ENCODE results near the gene SHISA9. TPM values are rescaled to one million over a fixed set of nuclear protein-coding genes. Genes with fewer than 3 reads are reported as not detected.

The SHISA9 gene
- total RNA-seq, 2 donors from 2014 or later: 0.11 TPM; not detected in 1

DNA sequence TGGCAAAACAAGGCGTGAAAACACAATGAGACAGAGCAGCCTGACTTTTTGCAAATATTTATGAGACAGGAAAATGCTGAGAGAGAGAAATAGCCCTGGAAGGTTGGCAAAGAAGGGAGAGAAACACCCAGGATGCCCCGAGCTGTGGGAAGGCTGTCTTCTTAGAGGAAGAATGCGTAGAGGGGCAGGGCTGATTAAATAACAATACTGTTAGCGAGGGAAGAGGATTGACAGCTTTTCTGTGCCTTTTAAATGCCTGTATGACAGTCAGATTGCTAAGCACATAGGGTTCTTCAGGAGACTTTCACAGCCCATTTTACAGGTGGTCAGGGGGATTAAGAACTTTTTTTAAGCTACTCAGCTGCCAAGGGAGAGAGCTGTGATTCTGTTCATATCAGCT, 219.2 kb downstream of the SHISA9 start:
- ATAC-seq: no peak
- Mint-ChIP-seq H3K36me3 (no peaks in the 10 kb centered on the region), H3K27ac (no peak overlapping the region), H3K9me3 (no peaks in the 10 kb centered on the region), H3K4me1 (ENCODE audit: low read depth in 2 of 2) (no peaks in the 10 kb centered on the region), H3K4me3 (no peak overlapping the region), H3K27me3 (peaks cover 0 to 11% of the 10 kb centered on the region in 2 donors)
- DNase-seq (ENCODE audit: low spot score): no peak

DNA sequence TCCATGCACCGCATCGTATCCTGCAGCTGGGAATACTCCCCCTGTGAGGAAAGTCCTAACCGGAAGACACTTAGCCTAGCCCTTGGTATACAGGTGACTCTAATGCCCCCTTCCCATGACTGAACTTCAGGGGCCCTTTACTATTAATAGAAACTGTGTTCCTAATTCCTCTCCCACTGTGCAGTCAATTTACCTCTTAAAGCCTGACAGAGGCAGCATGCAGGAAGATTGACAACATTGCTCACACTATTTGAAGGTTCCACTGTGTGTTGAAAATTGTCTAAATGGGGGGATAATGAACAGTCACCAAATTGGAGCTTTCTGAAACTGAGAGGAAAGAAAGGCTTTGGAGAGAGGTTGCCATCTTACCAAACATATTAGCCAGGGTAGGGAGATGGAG, 222.6 kb downstream of the SHISA9 start:
- H3K4me3 Mint-ChIP-seq: no peak overlapping the region
- H3K9me3 Mint-ChIP-seq: no peaks in the 10 kb centered on the region
- DNase-seq (ENCODE audit: low spot score) (no peak), ATAC-seq (no peak)
- no peaks in the 10 kb centered on the region for H3K4me1 Mint-ChIP-seq (ENCODE audit: low read depth in 2 of 2)
- no peak overlapping the region for H3K27ac Mint-ChIP-seq
- H3K36me3 Mint-ChIP-seq: no peaks in the 10 kb centered on the region
- H3K27me3 Mint-ChIP-seq: peaks cover 0 to 11% of the 10 kb centered on the region in 2 donors

- H3K36me3 Mint-ChIP-seq: no peaks in the 10 kb centered on the region
- DNase-seq (ENCODE audit: low spot score): no peak
- peaks cover 3% of the 10 kb centered on the region for H3K9me3 Mint-ChIP-seq
- no peak overlapping the region for H3K4me3 Mint-ChIP-seq
- H3K27me3 Mint-ChIP-seq: no peaks in the 10 kb centered on the region
- H3K27ac Mint-ChIP-seq: no peak overlapping the region
- H3K4me1 Mint-ChIP-seq (ENCODE audit: low read depth in 2 of 2): no peaks in the 10 kb centered on the region
- ATAC-seq: no peak
Measured at GRCh38 chr16:13127144-13127543, 225.7 kb downstream of the SHISA9 start.

GRCh38 chr16:13130586-13130985, 229.2 kb downstream of the SHISA9 start:
- H3K9me3 Mint-ChIP-seq: peaks cover 14% of the 10 kb centered on the region
- no peaks in the 10 kb centered on the region for H3K36me3 Mint-ChIP-seq
- H3K4me3 Mint-ChIP-seq: no peak overlapping the region
- no peak for DNase-seq (ENCODE audit: low spot score)
- no peak for ATAC-seq
- H3K27ac Mint-ChIP-seq: no peak overlapping the region
- no peaks in the 10 kb centered on the region for H3K27me3 Mint-ChIP-seq
- H3K4me1 Mint-ChIP-seq (ENCODE audit: low read depth in 2 of 2): no peaks in the 10 kb centered on the region

- no peaks in the 10 kb centered on the region for H3K27me3 Mint-ChIP-seq
- DNase-seq (ENCODE audit: low spot score) (no peak), ATAC-seq (no peak)
- H3K27ac Mint-ChIP-seq: no peak overlapping the region
- peaks cover 19% of the 10 kb centered on the region for H3K9me3 Mint-ChIP-seq
- no peak overlapping the region for H3K4me3 Mint-ChIP-seq
- no peaks in the 10 kb centered on the region for H3K4me1 Mint-ChIP-seq (ENCODE audit: low read depth in 2 of 2)
- H3K36me3 Mint-ChIP-seq: no peaks in the 10 kb centered on the region
Measured at GRCh38 chr16:13134836-13135235, 233.4 kb downstream of the SHISA9 start.

DNA sequence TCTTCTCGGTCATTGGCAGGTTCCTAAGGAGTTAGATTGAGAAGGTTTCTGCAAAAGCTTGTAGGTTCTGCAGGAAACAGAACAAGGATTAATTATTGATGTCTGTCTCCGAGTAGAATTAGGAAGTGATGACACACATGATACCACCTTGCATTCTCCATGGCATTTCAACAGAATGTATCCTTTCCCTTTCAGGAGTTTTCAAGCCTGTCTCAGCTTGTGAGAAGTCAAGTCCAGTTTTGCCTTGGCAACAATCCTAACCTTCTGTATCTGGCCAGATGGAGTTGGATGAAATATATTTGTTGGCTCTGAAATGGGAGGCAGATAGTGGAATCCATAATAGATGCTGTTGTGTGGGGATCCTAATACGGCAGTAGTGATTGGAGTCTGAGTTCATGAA, 235.5 kb downstream of the SHISA9 start:
- Mint-ChIP-seq H3K4me1 (ENCODE audit: low read depth in 2 of 2) (no peaks in the 10 kb centered on the region), H3K27me3 (no peaks in the 10 kb centered on the region), H3K9me3 (peaks cover 18% of the 10 kb centered on the region), H3K36me3 (no peaks in the 10 kb centered on the region), H3K27ac (no peak overlapping the region), H3K4me3 (no peak overlapping the region)
- DNase-seq (ENCODE audit: low spot score) (no peak), ATAC-seq (no peak)

- Mint-ChIP-seq H3K9me3 (peaks cover 14% of the 10 kb centered on the region), H3K27ac (no peak overlapping the region), H3K4me1 (ENCODE audit: low read depth in 2 of 2) (no peaks in the 10 kb centered on the region), H3K27me3 (no peaks in the 10 kb centered on the region), H3K4me3 (no peak overlapping the region), H3K36me3 (no peaks in the 10 kb centered on the region)
- DNase-seq (ENCODE audit: low spot score) (no peak), ATAC-seq (no peak)
Measured at GRCh38 chr16:13138528-13138927, 237.1 kb downstream of the SHISA9 start.

DNA sequence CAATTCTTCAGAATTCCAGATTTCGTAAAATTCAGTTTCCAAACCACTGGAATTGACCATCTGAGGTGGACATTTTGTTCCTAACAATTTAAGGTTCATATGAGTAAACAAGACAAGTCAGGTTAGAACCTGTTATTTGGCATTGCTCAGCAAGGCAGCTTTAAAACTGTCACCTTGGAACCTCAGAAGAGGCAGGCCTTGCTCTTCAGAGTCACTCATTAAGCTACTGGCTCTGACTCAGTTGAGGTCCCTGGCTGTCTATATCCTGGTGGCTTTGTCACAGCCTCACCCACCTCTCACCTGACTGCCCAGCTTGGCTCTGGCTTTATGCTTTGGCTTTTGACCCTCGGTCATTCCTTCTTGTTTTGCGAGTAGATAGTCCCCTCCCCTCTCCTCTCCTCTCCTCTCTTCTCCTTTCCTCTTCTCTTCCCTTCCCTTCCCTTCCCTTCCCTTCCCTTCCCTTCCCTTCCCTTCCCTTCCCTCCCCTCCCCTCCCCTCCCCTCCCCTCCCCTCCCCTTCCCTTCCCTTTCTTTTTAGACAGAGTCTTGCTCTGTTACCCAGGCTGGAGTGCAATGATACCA, 238.4 kb downstream of the SHISA9 start:
- Mint-ChIP-seq H3K36me3 (no peaks in the 10 kb centered on the region), H3K4me3 (no peak overlapping the region), H3K27ac (no peak overlapping the region), H3K27me3 (no peaks in the 10 kb centered on the region), H3K9me3 (peaks cover 10% of the 10 kb centered on the region), H3K4me1 (ENCODE audit: low read depth in 2 of 2) (no peaks in the 10 kb centered on the region)
- ATAC-seq (no peak), DNase-seq (ENCODE audit: low spot score) (no peak)

DNA sequence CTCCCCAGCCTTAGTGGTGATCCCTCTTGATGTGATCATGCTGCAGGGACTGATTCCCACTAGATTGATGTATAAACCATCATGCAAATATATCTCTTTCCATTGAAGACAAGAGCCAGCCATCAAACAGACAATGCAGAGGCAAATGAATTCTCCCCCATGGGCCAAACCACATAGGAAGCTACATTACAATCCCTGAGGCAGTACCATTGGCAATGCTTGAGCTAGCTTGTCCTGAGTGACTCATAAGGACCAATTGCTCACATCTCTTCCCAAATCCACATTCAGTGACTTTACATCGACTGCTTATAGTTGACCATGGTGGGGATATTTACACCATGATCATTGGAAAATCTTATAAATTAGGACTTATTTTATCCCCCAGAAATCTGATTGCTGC, 242.2 kb downstream of the SHISA9 start:
- Mint-ChIP-seq H3K4me3 (no peak overlapping the region), H3K4me1 (ENCODE audit: low read depth in 2 of 2) (no peaks in the 10 kb centered on the region), H3K9me3 (peaks cover 17% of the 10 kb centered on the region), H3K27ac (no peak overlapping the region), H3K27me3 (no peaks in the 10 kb centered on the region), H3K36me3 (no peaks in the 10 kb centered on the region)
- ATAC-seq (no peak), DNase-seq (ENCODE audit: low spot score) (no peak)

DNA sequence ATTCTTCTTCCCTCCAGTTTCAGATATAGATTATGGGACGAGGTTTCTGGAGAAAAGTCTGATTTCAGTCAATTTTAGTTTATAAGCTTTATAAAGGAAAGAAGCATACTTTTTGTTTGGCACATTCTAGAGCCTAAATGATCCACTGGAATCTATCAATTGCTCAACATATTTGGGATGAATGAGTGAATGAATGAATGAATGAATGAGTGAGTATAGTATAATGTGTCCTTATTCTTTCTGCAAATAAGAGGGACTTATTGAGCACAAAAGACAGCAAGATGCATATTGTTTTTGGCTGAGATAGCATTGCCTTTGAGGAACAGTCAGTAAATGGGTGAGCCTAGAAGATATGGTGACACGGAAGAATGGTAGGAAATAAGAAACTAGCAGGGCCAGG, 245.4 kb downstream of the SHISA9 start:
- peaks cover 10% of the 10 kb centered on the region for H3K9me3 Mint-ChIP-seq
- no peak overlapping the region for H3K27ac Mint-ChIP-seq
- no peaks in the 10 kb centered on the region for H3K4me1 Mint-ChIP-seq (ENCODE audit: low read depth in 2 of 2)
- no peak for ATAC-seq
- no peaks in the 10 kb centered on the region for H3K27me3 Mint-ChIP-seq
- no peak for DNase-seq (ENCODE audit: low spot score)
- no peak overlapping the region for H3K4me3 Mint-ChIP-seq
- H3K36me3 Mint-ChIP-seq: no peaks in the 10 kb centered on the region

DNA sequence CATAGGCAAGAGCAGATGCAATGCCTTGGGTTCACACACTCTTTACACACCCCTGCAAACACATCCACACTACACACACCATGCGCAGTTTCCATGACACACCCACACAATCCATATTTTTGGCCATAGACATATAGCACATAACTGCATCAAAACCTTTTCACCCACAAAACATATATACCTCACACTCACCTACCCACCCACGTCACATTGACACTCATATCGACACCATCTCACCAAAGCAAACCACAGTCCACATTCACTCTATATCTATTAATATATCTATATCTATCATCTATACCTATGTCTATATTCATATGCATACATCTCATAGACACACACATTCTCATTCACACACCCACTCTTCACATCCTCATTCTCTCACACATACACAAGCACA, 246.9 kb downstream of the SHISA9 start:
- H3K27me3 Mint-ChIP-seq: no peaks in the 10 kb centered on the region
- no peak overlapping the region for H3K4me3 Mint-ChIP-seq
- H3K36me3 Mint-ChIP-seq: no peaks in the 10 kb centered on the region
- DNase-seq (ENCODE audit: low spot score) (no peak), ATAC-seq (no peak)
- H3K4me1 Mint-ChIP-seq (ENCODE audit: low read depth in 2 of 2): no peaks in the 10 kb centered on the region
- no peak overlapping the region for H3K27ac Mint-ChIP-seq
- peaks cover 14% of the 10 kb centered on the region for H3K9me3 Mint-ChIP-seq

- H3K27me3 Mint-ChIP-seq: no peaks in the 10 kb centered on the region
- H3K4me3 Mint-ChIP-seq: no peak overlapping the region
- no peaks in the 10 kb centered on the region for H3K4me1 Mint-ChIP-seq (ENCODE audit: low read depth in 2 of 2)
- DNase-seq (ENCODE audit: low spot score): no peak
- H3K9me3 Mint-ChIP-seq: peaks cover 14% of the 10 kb centered on the region
- H3K27ac Mint-ChIP-seq: no peak overlapping the region
- ATAC-seq: no peak
- no peaks in the 10 kb centered on the region for H3K36me3 Mint-ChIP-seq
Measured at GRCh38 chr16:13148836-13149235, 247.4 kb downstream of the SHISA9 start.

GRCh38 chr16:13150181-13150885, 248.9 kb downstream of the SHISA9 start:
- H3K9me3 Mint-ChIP-seq: peaks cover 18% of the 10 kb centered on the region
- no peak overlapping the region for H3K27ac Mint-ChIP-seq
- H3K4me3 Mint-ChIP-seq: no peak overlapping the region
- no peaks in the 10 kb centered on the region for H3K4me1 Mint-ChIP-seq (ENCODE audit: low read depth in 2 of 2)
- H3K36me3 Mint-ChIP-seq: no peaks in the 10 kb centered on the region
- ATAC-seq (no peak), DNase-seq (ENCODE audit: low spot score) (no peak)
- no peaks in the 10 kb centered on the region for H3K27me3 Mint-ChIP-seq

DNA sequence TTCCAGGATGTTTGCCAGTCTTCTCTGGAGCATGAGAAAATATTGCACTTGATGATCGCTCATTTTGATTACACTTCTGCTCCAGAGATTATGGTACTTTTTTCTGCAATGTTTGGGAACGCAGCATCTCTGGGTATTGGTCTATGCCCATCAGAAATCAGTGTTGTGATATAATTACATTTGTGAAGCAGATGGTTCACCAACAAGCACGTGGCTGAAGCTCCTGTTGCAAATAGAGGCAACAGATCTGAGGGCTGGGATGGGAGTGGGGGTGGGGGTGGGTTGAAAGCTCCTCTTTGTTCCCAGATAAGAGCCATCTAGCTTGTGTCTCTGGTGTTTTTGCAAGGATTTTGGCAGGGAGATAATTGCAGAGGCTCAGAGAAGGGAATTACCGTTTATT, 252.3 kb downstream of the SHISA9 start:
- no peak for ATAC-seq
- Mint-ChIP-seq H3K4me1 (ENCODE audit: low read depth in 2 of 2) (no peaks in the 10 kb centered on the region), H3K9me3 (peaks cover 8% of the 10 kb centered on the region), H3K27ac (no peak overlapping the region), H3K4me3 (no peak overlapping the region), H3K36me3 (no peaks in the 10 kb centered on the region), H3K27me3 (no peaks in the 10 kb centered on the region)
- no peak for DNase-seq (ENCODE audit: low spot score)

- H3K27me3 Mint-ChIP-seq: no peaks in the 10 kb centered on the region
- H3K27ac Mint-ChIP-seq: no peak overlapping the region
- H3K4me3 Mint-ChIP-seq: no peak overlapping the region
- no peaks in the 10 kb centered on the region for H3K36me3 Mint-ChIP-seq
- H3K4me1 Mint-ChIP-seq (ENCODE audit: low read depth in 2 of 2): no peaks in the 10 kb centered on the region
- ATAC-seq (no peak), DNase-seq (ENCODE audit: low spot score) (no peak)
- H3K9me3 Mint-ChIP-seq: peaks cover 8% of the 10 kb centered on the region
Measured at GRCh38 chr16:13154799-13155198, 253.4 kb downstream of the SHISA9 start.
